Transverse colon (tissue), 4 donors: ENCODE results near the gene KLHDC4. TPM values are rescaled to one million over a fixed set of nuclear protein-coding genes. Genes with fewer than 3 reads are reported as not detected.
"Not testable (repeated sequence)": the region's sequence is repeated elsewhere in the genome, so short reads cannot be mapped to it uniquely, and the experiment has no call there.

Source experiments
- DNase-seq: peaks from one replicate; pipeline ENCODE4 v3.0.0-alpha.2; 2019
- H3K27ac ChIP-seq, 4 donors: fragments of 200-600 bp; sonication (generic); 2 replicates each; pipeline ENCODE4 v1.5.1; 2016 to 2018; ENCODE audit warnings: inconsistent platforms in 4 of 4
- H3K27me3 ChIP-seq: fragments of 200-600 bp; sonication (generic); 2 replicates; pipeline ENCODE4 v1.5.1; 2017; ENCODE audit warnings: inconsistent platforms
- H3K36me3 ChIP-seq, 4 donors: fragments of 200-600 bp; sonication (generic); 2 replicates each; pipeline ENCODE4 v1.5.1; 2017 to 2019; ENCODE audit warnings: inconsistent platforms in 4 of 4
- H3K4me1 ChIP-seq, 4 donors: fragments of 200-600 bp; sonication (generic); 2 replicates each; pipeline ENCODE4 v1.5.1; 2017 to 2020; ENCODE audit warnings: inconsistent platforms in 4 of 4
- H3K4me3 ChIP-seq, 4 donors: fragments of 200-600 bp; sonication (generic); 1 replicate in 1 of 4; 2 replicates in 3 of 4; pipeline versions ENCODE4 v1.5.1 to v1.6.1; 2017 to 2019; ENCODE audit warnings: inconsistent platforms in 4 of 4
- H3K9me3 ChIP-seq, 2 donors: fragments of 200-600 bp; sonication (generic); 2 replicates each; pipeline ENCODE4 v1.5.1; 2017 to 2019; ENCODE audit warnings: inconsistent platforms in 2 of 2
- CTCF ChIP-seq, 5 experiments: fragments of 200-600 bp in 3 of 5; fragments of 450-650 bp in 2 of 5; sonication (generic) in 3 of 5; IDR thresholded peaks; 1 replicate in 2 of 5; 2 replicates in 3 of 5; pipeline ENCODE4 v1.5.1; 2016 to 2017; ENCODE audit warnings: antibody characterized with exemption in 5 of 5, inconsistent platforms in 3 of 5, mild to moderate bottlenecking in 2 of 5, moderate library complexity in 1 of 5
- EP300 ChIP-seq: sonication (generic); formaldehyde crosslinking; IDR thresholded peaks from one replicate; pipeline ENCODE4 v1.6.1; 2017; ENCODE audit warnings: antibody characterized with exemption, low read depth
- POLR2A ChIP-seq: fragments of 450-650 bp; IDR thresholded peaks from one replicate; pipeline ENCODE4 v1.6.1; 2016; ENCODE audit warnings: antibody characterized with exemption, mild to moderate bottlenecking, moderate library complexity
- POLR2AphosphoS5 ChIP-seq, 3 donors: sonication (generic); formaldehyde crosslinking; IDR thresholded peaks; one replicate each; pipeline ENCODE4 v1.6.1; 2016; ENCODE audit warnings: antibody characterized with exemption in 3 of 3
- WGBS, 2 donors: methylation state at CpG; one replicate each; pipeline ENCODE4 v1.1.5; 2018; ENCODE audit warnings: low coverage in 1 of 2; 5-methylcytosine and 5-hydroxymethylcytosine counted together
- in situ Hi-C, 4 donors: fragments of 200-750 bp; cut with MboI; loops; one replicate each; pipeline versions ENCODE4 v1.15.0 to v1.15.1; 2017; ENCODE audit warnings: low sequenced_read_pairs in 3 of 4, low pct_ligation_motif_present in 1 of 4, low pct_unique_long_range_greater_than_20kb in 1 of 4
- intact Hi-C: fragments of 100-400 bp; cut with DNase I; formaldehyde crosslinking; loops from one replicate; pipeline ENCODE4 v1.15.1; 2023; ENCODE audit warnings: low total_unique reads
- total RNA-seq, 4 donors: library from RNA; depleted of rRNA; stranded (reverse); fragments of >200 nt; gene quantifications; one replicate each; pipeline ENCODE4 v1.1.0, GENCODE V29; 2016

KLHDC4 gene
- total RNA-seq, 4 donors from 2014 or later: 45.2 to 193 (median 57.4) TPM

DNA sequence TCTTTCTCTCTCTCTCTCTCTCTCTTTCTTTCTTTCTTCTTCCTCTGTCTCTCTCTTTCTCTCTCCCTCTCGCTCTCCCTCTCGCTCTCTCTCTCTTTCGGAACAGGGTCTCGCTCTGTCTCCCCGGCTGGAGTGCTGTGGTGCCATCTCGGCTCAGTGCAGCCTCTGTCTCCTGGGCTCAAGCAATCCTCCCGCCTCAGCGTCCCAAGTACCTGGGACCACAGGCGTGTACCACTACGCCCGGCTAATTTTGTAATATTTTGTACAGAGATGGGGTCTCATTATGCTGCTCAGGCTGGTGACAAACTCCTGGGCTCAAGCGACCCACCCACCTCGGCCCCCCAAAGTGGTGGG is 12.7 kb upstream of the KLHDC4 start:
- Histone ChIP-seq H3K27me3 (no peaks in the 10 kb centered on the region), H3K4me1 (peaks cover 0 to 24% (median 11%) of the 10 kb centered on the region in 4 donors), H3K27ac (peak overlapping the region in 3 of 4 donors; percentile 30 to 51 (median 34)), H3K36me3 (no peaks in the 10 kb centered on the region), H3K9me3 (no peaks in the 10 kb centered on the region), H3K4me3 (no peak overlapping the region)
- 90 to 97% methylated on average over 6 to 13 of the region's 13 CpGs for WGBS, 2 donors
- DNase-seq: no peak
- intact Hi-C loops: loop anchor here (1.0 kb wide), 1 partner anchor 93 kb away; no protein-coding TSS in a partner anchor
- in situ Hi-C loops: loop anchor here in 2 of 4 donors (10.0 to 25.0 kb wide), 2 partner anchors 134 to 194 kb away; no protein-coding TSS in a partner anchor
- TF ChIP-seq POLR2A (no peak), EP300 (no peak), CTCF (IDR thresholded peaks at IDR 0.05) (no peak), POLR2AphosphoS5 (IDR thresholded peaks at IDR 0.05) (no peak)

DNA sequence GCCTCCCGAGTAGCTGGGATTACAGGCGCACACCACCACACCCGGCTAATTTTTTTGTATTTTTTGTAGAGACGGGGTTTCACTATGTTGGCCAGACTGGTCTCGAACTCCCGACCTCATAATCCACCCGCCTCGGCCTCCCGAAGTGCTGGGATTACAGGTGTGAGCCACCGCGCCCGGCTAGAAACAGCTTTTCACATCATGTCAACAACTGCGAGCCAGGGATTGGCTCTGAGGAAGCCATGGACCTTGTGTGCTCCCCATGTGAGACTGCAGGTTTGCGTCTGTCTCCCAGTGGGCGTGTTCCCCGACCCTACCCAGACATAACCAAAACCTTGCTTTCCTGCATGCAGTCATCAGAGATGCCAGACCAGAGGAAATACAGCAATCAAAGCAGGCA is 8.1 kb upstream of the KLHDC4 start:
- in situ Hi-C loops: loop anchor here in 1 of 4 donors (10.0 to 25.0 kb wide), 2 partner anchors 189 to 362 kb away; no protein-coding TSS in a partner anchor
- WGBS, 2 donors: 78 to 92% methylated on average over 4 to 16 of the region's 16 CpGs

GRCh38 chr16:87767456-87767855 is 1.7 kb upstream of the KLHDC4 start:
- WGBS, 2 donors: 60 to 90% methylated on average over 2 to 4 of the region's 4 CpGs
- intact Hi-C loops: not testable (repeated sequence)
- in situ Hi-C loops: loop anchor here in 1 of 4 donors (25.0 kb wide), 1 partner anchor 355 kb away; no protein-coding TSS in a partner anchor

More for the DNA sequence above, 8.1 kb upstream of the KLHDC4 start:
- not testable (repeated sequence) for H3K9me3 ChIP-seq, DNase-seq, H3K27me3 ChIP-seq, H3K36me3 ChIP-seq, H3K4me3 ChIP-seq
- H3K4me1 ChIP-seq: peaks cover 0 to 16% (median 8%) of the 10 kb centered on the region in 4 donors
- intact Hi-C loops: loop anchor here (5.0 kb wide), 1 partner anchor 177 kb away; no protein-coding TSS in a partner anchor
- H3K27ac ChIP-seq: peak overlapping the region in 1 of 4 donors; percentile 63

GRCh38 chr16:87766485-87766797 is 655 bp upstream of the KLHDC4 start:
- in situ Hi-C loops: loop anchor here in 1 of 4 donors (25.0 kb wide), 1 partner anchor 354 kb away; no protein-coding TSS in a partner anchor
- peak overlapping the region; percentile 86 to 96 (median 94) for H3K27ac ChIP-seq
- H3K36me3 ChIP-seq: no peaks in the 10 kb centered on the region
- intact Hi-C loops: no loop called here
- no peaks in the 10 kb centered on the region for H3K27me3 ChIP-seq
- peaks cover 4 to 27% (median 16%) of the 10 kb centered on the region in 4 donors for H3K4me1 ChIP-seq
- no peak for DNase-seq
- H3K4me3 ChIP-seq: peak overlapping the region; percentile 66 to 97 (median 96)
- TF ChIP-seq EP300 (no peak), CTCF (IDR thresholded peaks at IDR 0.05) (no peak), POLR2A (no peak), POLR2AphosphoS5 (IDR thresholded peaks at IDR 0.05) (no peak)
- 45 to 75% methylated on average over 6 to 17 of the region's 17 CpGs for WGBS, 2 donors
- no peaks in the 10 kb centered on the region for H3K9me3 ChIP-seq

More at GRCh38 chr16:87767456-87767855, 1.7 kb upstream of the KLHDC4 start:
- not testable (repeated sequence) for H3K36me3 ChIP-seq, H3K27ac ChIP-seq, DNase-seq, H3K4me3 ChIP-seq, H3K9me3 ChIP-seq, H3K27me3 ChIP-seq
- H3K4me1 ChIP-seq: peaks cover 4 to 25% (median 16%) of the 10 kb centered on the region in 4 donors

DNA sequence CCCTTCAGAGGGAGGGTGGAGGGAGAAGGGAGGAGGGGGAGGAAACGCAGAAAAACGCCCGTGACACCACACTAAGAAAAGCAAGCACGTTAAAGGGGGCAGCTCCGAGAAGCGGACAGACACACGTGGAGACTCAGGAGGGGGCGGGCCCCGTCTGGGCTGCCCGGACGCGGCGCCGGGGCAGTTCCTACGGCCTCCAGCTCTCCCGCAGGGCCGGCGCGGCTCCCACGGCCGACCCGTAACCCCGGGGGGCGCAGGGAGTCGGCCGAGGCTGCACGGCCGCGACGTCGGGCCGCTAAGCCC is 362 bp downstream of the KLHDC4 start:
- in situ Hi-C loops: loop anchor here in 1 of 4 donors (25.0 kb wide), 1 partner anchor 353 kb away; no protein-coding TSS in a partner anchor
- DNase-seq: peak; percentile 15
- Histone ChIP-seq H3K4me1 (peaks cover 4 to 27% (median 16%) of the 10 kb centered on the region in 4 donors), H3K27ac (peak overlapping the region; percentile 86 to 96 (median 94)), H3K27me3 (no peaks in the 10 kb centered on the region), H3K9me3 (no peaks in the 10 kb centered on the region), H3K36me3 (no peaks in the 10 kb centered on the region), H3K4me3 (peak overlapping the region; percentile 66 to 97 (median 96))
- no peak for TF ChIP-seq CTCF (IDR thresholded peaks at IDR 0.05)
- TF ChIP-seq EP300: no peak
- no peak for TF ChIP-seq POLR2A
- TF ChIP-seq POLR2AphosphoS5 (IDR thresholded peaks at IDR 0.05): no peak
- intact Hi-C loops: no loop called here
- WGBS, 2 donors: 1% methylated on average over 25 of the region's 32 CpGs; no CpG with 5 or more reads in 1 of the 2 donors
